Measurements from ENCODE around the gene MLANA.

GRCh38 chr9:5863092-5863746 is 27.5 kb upstream of the MLANA start:
- TF ChIP-seq CTCF (IDR thresholded peaks at IDR 0.05) = no peak
- no peak for TF ChIP-seq POLR2A (IDR thresholded peaks at IDR 0.05)
